GM18526 (cell line): ENCODE results near the gene IL10RB.

Experiments
- POLR2A ChIP-seq: IDR thresholded peaks from 3 replicates; pipeline ENCODE4 v1.6.1; 2011; ENCODE audit not compliant: insufficient read length; ENCODE audit errors: extremely low read depth

IL10RB gene

GRCh38 chr21:33330726-33331125 lies 64.6 kb downstream of the IL10RB start:
- TF ChIP-seq POLR2A, result no peak

GRCh38 chr21:33332143-33332542 lies 66.0 kb downstream of the IL10RB start:
- no peak for TF ChIP-seq POLR2A

- no peak for TF ChIP-seq POLR2A
Measured at GRCh38 chr21:33334191-33334590, 68.0 kb downstream of the IL10RB start.

GRCh38 chr21:33334824-33335223 lies 68.7 kb downstream of the IL10RB start:
- TF ChIP-seq POLR2A, result no peak

GRCh38 chr21:33339135-33339534 lies 73.0 kb downstream of the IL10RB start:
- no peak for TF ChIP-seq POLR2A

GRCh38 chr21:33339918-33340317 lies 73.8 kb downstream of the IL10RB start:
- TF ChIP-seq POLR2A, result no peak

GRCh38 chr21:33345751-33346238 lies 79.6 kb downstream of the IL10RB start:
- TF ChIP-seq POLR2A, result no peak
